ENCODE results near the gene NPW.
"Not testable (repeated sequence)": the region's sequence is repeated elsewhere in the genome, so short reads cannot be mapped to it uniquely, and the experiment has no call there.

Gene NPW

DNA sequence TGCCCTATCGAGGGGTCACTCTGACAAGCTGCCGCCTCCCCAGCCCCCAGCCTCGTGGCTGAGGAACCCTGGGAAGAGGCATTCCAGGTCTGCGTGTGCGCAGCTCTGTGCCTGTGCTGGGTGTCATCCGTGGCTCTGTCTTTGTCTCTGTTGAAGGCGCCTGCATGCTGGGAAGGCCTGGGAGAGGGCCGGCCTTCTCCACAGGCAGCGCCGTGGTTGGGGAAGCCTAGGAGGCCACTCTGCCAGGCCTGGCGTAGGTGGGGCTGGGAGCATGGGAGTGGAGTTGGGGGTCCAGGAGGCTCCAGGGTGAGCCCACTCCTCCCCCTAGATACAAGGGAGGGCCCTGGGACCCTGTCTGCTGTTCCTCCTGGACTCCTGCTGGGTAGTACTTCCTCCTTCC, 10.5 kb downstream of the NPW start:
- DNase-seq: no peak
- H3K4me1 ChIP-seq: peaks cover 7% of the 10 kb centered on the region

DNA sequence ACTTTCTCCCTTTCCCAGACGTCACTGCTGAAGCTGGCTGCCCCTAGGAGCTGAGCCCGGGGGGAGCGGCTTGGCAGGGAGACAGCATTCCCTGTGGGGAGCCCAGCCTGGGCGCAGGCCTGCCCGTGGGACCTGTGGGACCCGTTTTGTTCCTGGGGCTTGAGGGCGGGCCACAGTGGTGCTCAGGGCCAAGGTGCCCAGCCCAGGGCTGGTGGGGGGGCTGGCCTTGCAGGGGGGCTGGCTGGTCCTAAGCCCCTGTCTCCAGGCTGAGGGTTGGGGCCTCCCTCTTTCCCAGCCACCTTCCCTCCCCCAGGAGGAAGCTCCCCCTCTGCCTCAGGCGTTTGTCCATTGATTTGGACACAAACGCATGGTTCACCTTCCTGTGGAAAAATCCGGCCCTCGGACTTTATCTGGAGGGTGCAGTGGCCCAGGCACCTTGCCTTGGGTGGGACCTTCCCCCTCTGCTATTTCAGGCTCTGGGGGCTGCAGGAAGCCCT, 11.5 kb downstream of the NPW start:
- Histone ChIP-seq H3K9me3 (no peaks in the 10 kb centered on the region), H3K4me3 (ENCODE audit: low read depth, low read length) (no peak overlapping the region), H3K27me3 (no peaks in the 10 kb centered on the region), H3K36me3 (no peaks in the 10 kb centered on the region), H3K4me1 (peaks cover 15% of the 10 kb centered on the region)
- no peak for DNase-seq
- TF ChIP-seq, protein P1, sequence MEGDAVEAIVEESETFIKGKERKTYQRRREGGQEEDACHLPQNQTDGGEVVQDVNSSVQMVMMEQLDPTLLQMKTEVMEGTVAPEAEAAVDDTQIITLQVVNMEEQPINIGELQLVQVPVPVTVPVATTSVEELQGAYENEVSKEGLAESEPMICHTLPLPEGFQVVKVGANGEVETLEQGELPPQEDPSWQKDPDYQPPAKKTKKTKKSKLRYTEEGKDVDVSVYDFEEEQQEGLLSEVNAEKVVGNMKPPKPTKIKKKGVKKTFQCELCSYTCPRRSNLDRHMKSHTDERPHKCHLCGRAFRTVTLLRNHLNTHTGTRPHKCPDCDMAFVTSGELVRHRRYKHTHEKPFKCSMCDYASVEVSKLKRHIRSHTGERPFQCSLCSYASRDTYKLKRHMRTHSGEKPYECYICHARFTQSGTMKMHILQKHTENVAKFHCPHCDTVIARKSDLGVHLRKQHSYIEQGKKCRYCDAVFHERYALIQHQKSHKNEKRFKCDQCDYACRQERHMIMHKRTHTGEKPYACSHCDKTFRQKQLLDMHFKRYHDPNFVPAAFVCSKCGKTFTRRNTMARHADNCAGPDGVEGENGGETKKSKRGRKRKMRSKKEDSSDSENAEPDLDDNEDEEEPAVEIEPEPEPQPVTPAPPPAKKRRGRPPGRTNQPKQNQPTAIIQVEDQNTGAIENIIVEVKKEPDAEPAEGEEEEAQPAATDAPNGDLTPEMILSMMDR (IDR thresholded peaks at IDR 0.05; ENCODE audit: low read depth, low read length): no peak

More for the DNA sequence above, 10.5 kb downstream of the NPW start:
- no peaks in the 10 kb centered on the region for H3K9me3 ChIP-seq
- H3K27me3 ChIP-seq: no peaks in the 10 kb centered on the region
- no peaks in the 10 kb centered on the region for H3K36me3 ChIP-seq
- TF ChIP-seq, protein P1 (IDR thresholded peaks at IDR 0.05; ENCODE audit: low read depth, low read length): no peak
- no peak overlapping the region for H3K4me3 ChIP-seq (ENCODE audit: low read depth, low read length)

DNA sequence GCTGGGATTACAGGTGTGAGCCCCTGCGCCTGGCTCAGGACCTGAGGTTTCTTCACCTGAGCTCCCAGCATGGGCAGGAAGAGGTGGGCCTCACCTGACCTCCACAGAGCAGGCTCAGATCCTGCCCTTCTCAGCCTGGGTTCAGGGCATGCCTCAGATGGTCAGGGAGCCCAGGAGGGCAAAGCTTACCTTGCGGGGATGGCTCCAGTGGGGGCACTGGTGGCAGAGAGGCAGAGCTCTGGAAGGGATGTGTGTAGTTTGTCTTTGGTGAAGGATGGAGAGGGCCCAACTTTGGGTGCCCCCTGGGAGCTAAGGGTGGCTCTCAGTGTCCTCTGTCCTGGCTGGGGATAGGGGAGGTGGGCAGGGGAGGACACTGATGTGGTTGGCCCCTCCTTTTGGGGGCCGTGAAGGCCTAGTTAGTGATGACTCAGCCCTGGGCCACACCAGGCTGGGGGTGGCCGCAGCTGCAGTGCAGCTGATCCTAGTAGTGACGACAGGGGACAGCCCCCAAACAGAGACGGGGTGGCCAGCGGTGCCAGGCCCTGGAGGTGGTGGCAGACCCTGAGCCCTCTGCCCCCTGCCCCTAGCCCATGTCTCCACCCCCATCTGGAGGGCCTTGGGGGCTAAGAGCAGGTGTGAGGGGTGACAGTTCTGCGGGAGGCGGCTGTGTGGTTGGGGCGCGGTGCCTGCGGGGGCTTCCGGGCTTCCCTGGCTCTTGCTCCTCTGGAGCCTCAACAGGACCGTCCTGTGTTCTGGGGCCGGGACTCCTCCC, 12.9 kb downstream of the NPW start:
- Histone ChIP-seq H3K4me1 (peaks cover 17% of the 10 kb centered on the region), H3K27me3 (no peaks in the 10 kb centered on the region), H3K9me3 (no peaks in the 10 kb centered on the region), H3K36me3 (no peaks in the 10 kb centered on the region), H3K4me3 (ENCODE audit: low read depth, low read length) (no peak overlapping the region)
- no peak for DNase-seq
- TF ChIP-seq, protein P1 (IDR thresholded peaks at IDR 0.05; ENCODE audit: low read depth, low read length): no peak

DNA sequence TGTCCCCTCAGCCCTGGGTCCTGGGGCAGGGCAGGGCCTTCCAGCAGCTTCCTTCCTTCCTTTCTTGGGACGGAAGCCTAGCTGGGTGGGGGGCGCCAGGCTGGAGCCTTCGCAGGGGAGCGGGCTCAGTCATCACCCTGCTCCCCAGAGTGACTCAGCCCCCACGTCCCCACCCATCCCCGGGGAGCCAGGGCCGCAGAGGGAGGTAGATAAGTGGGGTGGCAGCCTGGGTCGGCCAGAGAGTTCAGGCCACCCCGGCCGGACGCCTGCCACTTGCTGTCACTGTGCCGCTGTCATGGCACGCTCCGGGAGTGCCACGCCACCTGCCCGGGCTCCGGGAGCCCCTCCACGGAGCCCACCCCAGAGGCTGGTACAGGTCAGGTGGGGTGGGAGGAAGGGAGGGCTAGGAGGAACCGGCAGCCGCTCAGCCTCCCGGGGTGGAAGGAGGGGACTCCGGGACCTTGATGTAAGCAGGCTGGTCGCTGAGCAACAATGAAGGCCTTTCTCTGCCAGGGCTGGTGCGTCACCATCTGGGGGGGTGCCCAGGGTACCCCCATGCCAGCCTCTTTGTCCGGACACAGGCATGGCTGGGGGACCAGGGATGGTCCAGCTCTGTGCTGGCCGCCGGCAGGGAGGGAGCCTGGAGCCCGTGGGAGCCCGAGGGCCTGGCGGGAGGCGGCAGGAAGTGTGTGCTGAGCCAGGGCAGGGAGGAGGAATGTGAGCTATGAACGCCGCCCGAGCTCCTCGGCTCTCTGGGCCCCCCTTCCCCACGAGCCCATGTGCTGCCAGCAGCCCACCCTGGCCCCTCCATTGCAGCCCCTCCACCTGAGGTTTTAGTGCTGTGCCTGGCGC, 13.7 kb downstream of the NPW start:
- H3K27me3 ChIP-seq: no peaks in the 10 kb centered on the region
- TF ChIP-seq, protein P1 (IDR thresholded peaks at IDR 0.05; ENCODE audit: low read depth, low read length): no peak
- H3K36me3 ChIP-seq: no peaks in the 10 kb centered on the region
- no peak overlapping the region for H3K4me3 ChIP-seq (ENCODE audit: low read depth, low read length)
- no peaks in the 10 kb centered on the region for H3K9me3 ChIP-seq
- H3K4me1 ChIP-seq: peaks cover 17% of the 10 kb centered on the region
- no peak for DNase-seq

DNA sequence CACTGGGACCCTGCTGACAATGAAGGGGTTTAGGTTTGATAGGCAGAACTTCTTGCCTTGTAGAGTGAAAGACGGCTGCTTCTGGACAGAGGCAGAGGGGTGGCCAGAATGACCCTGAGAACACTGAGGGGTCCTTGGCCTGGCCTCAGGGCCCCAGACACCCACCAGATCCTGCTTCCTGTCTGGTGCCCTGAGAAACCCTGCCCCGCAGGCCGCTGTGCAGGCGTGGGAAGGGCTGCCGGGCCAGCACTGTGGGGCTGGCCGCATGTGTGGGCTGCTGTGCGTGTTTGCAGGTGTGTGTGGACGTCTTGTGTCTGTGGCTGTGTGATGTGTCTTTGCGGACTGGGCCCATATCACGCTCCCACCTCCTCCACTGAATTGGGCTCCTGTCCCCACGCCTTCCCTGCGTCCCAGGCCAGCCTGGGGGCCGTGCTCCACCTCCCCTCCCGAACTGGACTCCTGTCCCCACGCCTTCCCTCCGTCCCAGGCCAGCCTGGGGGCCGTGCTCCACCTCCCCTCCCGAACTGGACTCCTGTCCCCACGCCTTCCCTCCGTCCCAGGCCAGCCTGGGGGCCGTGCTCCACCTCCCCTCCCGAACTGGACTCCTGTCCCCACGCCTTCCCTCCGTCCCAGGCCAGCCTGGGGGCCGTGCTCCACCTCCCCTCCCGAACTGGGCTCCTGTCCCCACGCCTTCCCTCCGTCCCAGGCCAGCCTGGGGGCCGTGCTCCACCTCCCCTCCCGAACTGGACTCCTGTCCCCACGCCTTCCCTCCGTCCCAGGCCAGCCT, 14.5 kb downstream of the NPW start:
- H3K36me3 ChIP-seq, H3K9me3 ChIP-seq: not testable (repeated sequence)
- peaks cover 24% of the 10 kb centered on the region for H3K4me1 ChIP-seq

More for the DNA sequence above, 14.5 kb downstream of the NPW start:
- not testable (repeated sequence) for H3K27me3 ChIP-seq; DNase-seq; H3K4me3 ChIP-seq (ENCODE audit: low read depth, low read length)

Data from BE2C (cell line).